ENCODE measurements around the gene CD3D.
A peak's percentile ranks its signal among the peaks of the same experiment; 100 is the strongest.

Gene CD3D

GRCh38 chr11:118291477-118292135 is 50.9 kb downstream of the CD3D start:
- DNase-seq (ENCODE audit: insufficient read length), result no peak
- FAIRE-seq, result no peak
- TF ChIP-seq POLR2A (IDR thresholded peaks at IDR 0.05; ENCODE audit: low read depth, low read length) (no peak), POLR2AphosphoS5 (IDR thresholded peaks at IDR 0.05; ENCODE audit: low read depth, low read length) (no peak)

GRCh38 chr11:118290923-118291322 is 51.6 kb downstream of the CD3D start:
- no peak for DNase-seq (ENCODE audit: insufficient read length)
- TF ChIP-seq POLR2AphosphoS5 (IDR thresholded peaks at IDR 0.05; ENCODE audit: low read depth, low read length) (no peak), POLR2A (IDR thresholded peaks at IDR 0.05; ENCODE audit: low read depth, low read length) (no peak), TAF1 (IDR thresholded peaks at IDR 0.05; ENCODE audit: borderline replicate concordance, low read depth, low read length) (no peak)
- FAIRE-seq, result peak; percentile 70

GRCh38 chr11:118289401-118289800 is 53.1 kb downstream of the CD3D start:
- FAIRE-seq (no peak), DNase-seq (ENCODE audit: insufficient read length) (no peak)
- TF ChIP-seq TAF1 (IDR thresholded peaks at IDR 0.05; ENCODE audit: borderline replicate concordance, low read depth, low read length) (no peak), POLR2AphosphoS5 (IDR thresholded peaks at IDR 0.05; ENCODE audit: low read depth, low read length) (no peak), POLR2A (IDR thresholded peaks at IDR 0.05; ENCODE audit: low read depth, low read length) (no peak)
